Neural cell (in vitro differentiated cells): ENCODE results near the gene ALS2CL. TPM values are rescaled to one million over a fixed set of nuclear protein-coding genes. Genes with fewer than 3 reads are reported as not detected.

Source experiments
- H2AFZ ChIP-seq: fragments of 200-600, 300-800 bp; sonication (generic), shearing (Covaris generic); 2 replicates; pipeline ENCODE4 v1.6.0; 2014; ENCODE audit warnings: low read depth, mild to moderate bottlenecking, antibody characterized with exemption, low read length, moderate library complexity
- H3F3A ChIP-seq: fragments of 200-600 bp; shearing (Covaris generic); 2 replicates; pipeline ENCODE4 v1.6.1; 2016; ENCODE audit warnings: mild to moderate bottlenecking, moderate library complexity, mixed read lengths, antibody characterized with exemption, low read length; ENCODE audit not compliant: insufficient read depth, poor library complexity, severe bottlenecking
- H3K27ac ChIP-seq: fragments of 200-600, 300-800 bp; sonication (generic), shearing (Covaris generic); 2 replicates; pipeline ENCODE4 v1.5.1; 2014; ENCODE audit warnings: mild to moderate bottlenecking, low read length, moderate library complexity
- H3K27me3 ChIP-seq: fragments of 300-800, 200-600 bp; sonication (generic), shearing (Covaris generic); 2 replicates; pipeline ENCODE4 v1.6.0; 2014; ENCODE audit warnings: mild to moderate bottlenecking, low read depth, low read length, moderate library complexity; ENCODE audit not compliant: insufficient read depth
- H3K36me3 ChIP-seq: fragments of 300-800, 200-600 bp; sonication (generic), shearing (Covaris generic); 2 replicates; pipeline ENCODE4 v1.5.1; 2014; ENCODE audit warnings: mild to moderate bottlenecking, antibody characterized with exemption, low read length, moderate library complexity; ENCODE audit not compliant: insufficient read depth
- H3K4me2 ChIP-seq: fragments of 300-800, 200-600 bp; sonication (generic), shearing (Covaris generic); 2 replicates; pipeline ENCODE4 v1.6.0; 2014; ENCODE audit warnings: mild to moderate bottlenecking, low read length
- H3K4me3 ChIP-seq: fragments of 300-800, 200-600 bp; sonication (generic), shearing (Covaris generic); 2 replicates; pipeline ENCODE4 v1.5.1; 2014; ENCODE audit warnings: mild to moderate bottlenecking, low read length, moderate library complexity
- H3K79me2 ChIP-seq: fragments of 200-600 bp; shearing (Covaris generic); replicated peaks from 2 replicates; pipeline ENCODE4 v1.6.0; 2014; ENCODE audit warnings: mild to moderate bottlenecking, low read length, moderate library complexity; ENCODE audit not compliant: insufficient read depth
- H3K9ac ChIP-seq: fragments of 300-800, 200-600 bp; sonication (generic), shearing (Covaris generic); 2 replicates; pipeline ENCODE4 v1.6.1; 2016; ENCODE audit warnings: mild to moderate bottlenecking, low read length, mixed read lengths
- H3K9me2 ChIP-seq: fragments of 200-600 bp; shearing (Covaris generic); 2 replicates; pipeline ENCODE4 v1.6.1; 2016; ENCODE audit warnings: mild to moderate bottlenecking, low read length, mixed read lengths; ENCODE audit not compliant: insufficient read depth
- H3K9me3 ChIP-seq: fragments of 200-600, 300-800 bp; sonication (generic), shearing (Covaris generic); 2 replicates; pipeline ENCODE4 v1.6.1; 2016; ENCODE audit warnings: mild to moderate bottlenecking, mixed run types, low read length, moderate library complexity, mixed read lengths
- H4K20me1 ChIP-seq: fragments of 200-600 bp; shearing (Covaris generic); 2 replicates; pipeline ENCODE4 v1.6.1; 2016; ENCODE audit warnings: mild to moderate bottlenecking, mixed run types; ENCODE audit not compliant: insufficient read depth
- EP300 ChIP-seq: fragments of 450-650 bp; conservative IDR thresholded peaks from 2 replicates; pipeline ENCODE4 v1.6.1; 2014; ENCODE audit warnings: antibody characterized with exemption, mild to moderate bottlenecking, moderate library complexity; ENCODE audit not compliant: poor library complexity, severe bottlenecking
- EZH2 ChIP-seq: fragments of 200-600, 300-800 bp; shearing (Covaris generic), sonication (generic); IDR thresholded peaks from 2 replicates; pipeline ENCODE4 v1.6.1; 2014; ENCODE audit warnings: antibody characterized with exemption, low read length, borderline replicate concordance, mild to moderate bottlenecking; ENCODE audit not compliant: insufficient read depth, poor library complexity, severe bottlenecking
- MXI1 ChIP-seq: fragments of 450-650 bp; conservative IDR thresholded peaks from 2 replicates; pipeline ENCODE4 v1.6.1; 2014; ENCODE audit warnings: antibody characterized with exemption, mild to moderate bottlenecking; ENCODE audit not compliant: poor library complexity, severe bottlenecking
- POLR2AphosphoS5 ChIP-seq: IDR thresholded peaks from 2 replicates; pipeline ENCODE4 v1.6.1; 2012
- RAD21 ChIP-seq: fragments of 450-650 bp; conservative IDR thresholded peaks from 2 replicates; pipeline ENCODE4 v1.6.1; 2014; ENCODE audit warnings: antibody characterized with exemption, mild to moderate bottlenecking, moderate library complexity
- REST ChIP-seq: IDR thresholded peaks from 2 replicates; pipeline ENCODE4 v1.6.1; 2012; ENCODE audit warnings: borderline replicate concordance
- SMC3 ChIP-seq: fragments of 450-650 bp; conservative IDR thresholded peaks from 2 replicates; pipeline ENCODE4 v1.6.1; 2014; ENCODE audit warnings: antibody characterized with exemption, mild to moderate bottlenecking, moderate library complexity; ENCODE audit not compliant: poor library complexity
- TAF1 ChIP-seq: IDR thresholded peaks from 2 replicates; pipeline ENCODE4 v1.6.1; 2012; ENCODE audit warnings: low read depth
- polyA plus RNA-seq: library from polyadenylated mRNA; depleted of rRNA; stranded (reverse); fragments of >200 nt; gene quantifications from 2 replicates; pipeline ENCODE4 v1.2.3, GENCODE V29; 2014
- TF ChIP-seq, protein P1 (sequence below): fragments of 450-650 bp; IDR thresholded peaks from 2 replicates; pipeline ENCODE4 v1.5.1; 2014; ENCODE audit warnings: antibody characterized with exemption, mild to moderate bottlenecking, moderate library complexity; ENCODE audit not compliant: poor library complexity, severe bottlenecking

The ALS2CL gene
- polyA plus RNA-seq, 1 donor from 2014 or later: 0.11 TPM

DNA sequence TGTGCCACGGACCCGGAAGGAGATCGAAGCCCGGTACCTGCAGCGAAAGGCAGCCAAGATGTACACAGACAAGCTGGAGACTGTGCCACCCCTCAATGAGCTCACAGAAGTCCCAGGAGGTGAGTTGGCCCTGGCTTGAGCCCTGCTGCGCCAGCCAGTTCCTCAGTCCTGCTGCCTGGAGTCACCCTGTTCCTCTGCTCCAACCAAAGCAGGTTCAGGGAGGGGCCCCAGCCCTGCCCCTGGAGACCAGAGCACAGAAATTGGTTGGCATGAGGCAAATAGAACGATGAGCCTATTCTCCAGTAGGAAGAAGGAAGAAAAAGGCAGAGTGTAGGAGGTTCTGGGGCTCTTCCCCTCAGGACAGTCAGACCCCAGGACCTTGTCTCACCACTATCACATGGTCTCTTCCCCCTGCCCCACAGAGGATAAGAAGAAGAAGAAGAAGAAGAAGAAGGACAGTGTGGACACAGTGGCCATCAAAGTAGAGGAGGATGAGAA is 15.7 kb upstream of the ALS2CL start:
- Histone ChIP-seq H2AFZ (no peak overlapping the region), H3K9me2 (no peaks in the 10 kb centered on the region), H3K27ac (no peak overlapping the region), H3K79me2 (no peaks in the 10 kb centered on the region), H3K4me2 (no peak overlapping the region), H3K9me3 (no peaks in the 10 kb centered on the region), H3K27me3 (no peaks in the 10 kb centered on the region), H3F3A (no peaks in the 10 kb centered on the region), H3K4me3 (no peak overlapping the region), H3K36me3 (no peaks in the 10 kb centered on the region), H3K9ac (no peak overlapping the region), H4K20me1 (no peaks in the 10 kb centered on the region)
- TF ChIP-seq, protein P1, sequence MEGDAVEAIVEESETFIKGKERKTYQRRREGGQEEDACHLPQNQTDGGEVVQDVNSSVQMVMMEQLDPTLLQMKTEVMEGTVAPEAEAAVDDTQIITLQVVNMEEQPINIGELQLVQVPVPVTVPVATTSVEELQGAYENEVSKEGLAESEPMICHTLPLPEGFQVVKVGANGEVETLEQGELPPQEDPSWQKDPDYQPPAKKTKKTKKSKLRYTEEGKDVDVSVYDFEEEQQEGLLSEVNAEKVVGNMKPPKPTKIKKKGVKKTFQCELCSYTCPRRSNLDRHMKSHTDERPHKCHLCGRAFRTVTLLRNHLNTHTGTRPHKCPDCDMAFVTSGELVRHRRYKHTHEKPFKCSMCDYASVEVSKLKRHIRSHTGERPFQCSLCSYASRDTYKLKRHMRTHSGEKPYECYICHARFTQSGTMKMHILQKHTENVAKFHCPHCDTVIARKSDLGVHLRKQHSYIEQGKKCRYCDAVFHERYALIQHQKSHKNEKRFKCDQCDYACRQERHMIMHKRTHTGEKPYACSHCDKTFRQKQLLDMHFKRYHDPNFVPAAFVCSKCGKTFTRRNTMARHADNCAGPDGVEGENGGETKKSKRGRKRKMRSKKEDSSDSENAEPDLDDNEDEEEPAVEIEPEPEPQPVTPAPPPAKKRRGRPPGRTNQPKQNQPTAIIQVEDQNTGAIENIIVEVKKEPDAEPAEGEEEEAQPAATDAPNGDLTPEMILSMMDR: no peak
- no peak for TF ChIP-seq EZH2
- no peak for TF ChIP-seq MXI1
- no peak for TF ChIP-seq RAD21

GRCh38 chr3:46708401-46709156 is 15.1 kb upstream of the ALS2CL start:
- Histone ChIP-seq H3F3A (no peaks in the 10 kb centered on the region), H3K27me3 (no peaks in the 10 kb centered on the region), H3K9ac (no peak overlapping the region), H3K9me3 (no peaks in the 10 kb centered on the region), H3K9me2 (no peaks in the 10 kb centered on the region), H3K27ac (no peak overlapping the region), H4K20me1 (no peaks in the 10 kb centered on the region), H3K36me3 (no peaks in the 10 kb centered on the region), H3K4me3 (no peak overlapping the region), H2AFZ (no peak overlapping the region), H3K4me2 (no peak overlapping the region), H3K79me2 (no peaks in the 10 kb centered on the region)
- no peak for TF ChIP-seq SMC3
- no peak for TF ChIP-seq TAF1

DNA sequence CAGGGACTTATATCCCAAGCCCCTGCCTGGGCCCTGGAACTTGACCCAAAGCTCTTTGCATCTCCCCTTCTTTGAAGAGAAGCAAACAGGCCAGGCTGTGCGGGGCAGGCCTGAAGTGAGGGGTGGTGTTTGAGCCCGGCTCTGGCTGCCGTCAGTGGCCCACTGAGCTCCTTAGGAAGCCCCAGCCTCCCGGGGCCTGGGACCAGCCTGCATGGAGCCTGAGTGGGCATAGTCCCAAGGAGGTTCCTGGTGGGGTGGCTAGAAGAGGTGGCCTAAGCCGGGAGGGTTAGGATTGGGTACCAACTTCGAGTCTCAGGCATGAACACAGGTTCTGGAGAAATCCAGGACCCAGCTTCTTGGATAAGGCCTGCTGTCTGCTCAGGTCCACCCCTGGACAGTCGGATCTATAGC is 14.1 kb upstream of the ALS2CL start:
- TF ChIP-seq REST (no peak), TAF1 (no peak), EP300 (no peak), POLR2AphosphoS5 (no peak), RAD21 (no peak), EZH2 (no peak), SMC3 (no peak), MXI1 (no peak)
- TF ChIP-seq, protein P1: no peak
- Histone ChIP-seq H3K4me3 (no peak overlapping the region), H3K79me2 (no peaks in the 10 kb centered on the region), H2AFZ (no peak overlapping the region), H3K36me3 (no peaks in the 10 kb centered on the region), H3F3A (no peaks in the 10 kb centered on the region), H3K27me3 (no peaks in the 10 kb centered on the region), H3K27ac (no peak overlapping the region), H3K9ac (no peak overlapping the region), H3K9me2 (no peaks in the 10 kb centered on the region), H3K9me3 (no peaks in the 10 kb centered on the region), H4K20me1 (no peaks in the 10 kb centered on the region), H3K4me2 (no peak overlapping the region)
